Uterus (tissue), 2 donors: ENCODE data around the gene UQCR10.

Experiments
- CTCF ChIP-seq, 4 experiments: fragments of 200-600 bp in 2 of 4; fragments of 450-650 bp in 2 of 4; sonication (generic) in 2 of 4; IDR thresholded peaks; one replicate each; pipeline ENCODE4 v1.5.1; 2016 to 2019; ENCODE audit warnings: antibody characterized with exemption in 4 of 4, mild to moderate bottlenecking in 2 of 4, moderate library complexity in 1 of 4
- POLR2A ChIP-seq, 2 donors: fragments of 450-650 bp; IDR thresholded peaks; one replicate each; pipeline ENCODE4 v1.6.1; 2016; ENCODE audit warnings: antibody characterized with exemption in 2 of 2, mild to moderate bottlenecking in 1 of 2, moderate library complexity in 1 of 2

- TF ChIP-seq CTCF (IDR thresholded peaks at IDR 0.05): no peak
- no peak for TF ChIP-seq POLR2A (IDR thresholded peaks at IDR 0.05)
Observed at GRCh38 chr22:29814003-29814402, 46.8 kb downstream of the UQCR10 start.
